EL (cell line): ENCODE measurements around the gene PLEKHO2.

Experiments
- DNase-seq: peaks from one replicate; pipeline ENCODE4 v3.0.0-alpha.2; 2016

Gene PLEKHO2

GRCh38 chr15:64857421-64857820, 15.7 kb downstream of the PLEKHO2 start:
- peak; percentile 83 for DNase-seq

- no peak for DNase-seq
These were observed 16.4 kb downstream of the PLEKHO2 start for GRCh38 chr15:64858021-64858575.

- no peak for DNase-seq
These were observed 17.5 kb downstream of the PLEKHO2 start for GRCh38 chr15:64859226-64859625.

GRCh38 chr15:64861331-64861730, 19.6 kb downstream of the PLEKHO2 start:
- DNase-seq, result no peak

- DNase-seq, result no peak
These were observed 20.2 kb downstream of the PLEKHO2 start for GRCh38 chr15:64861960-64862359.

- DNase-seq, result no peak
These were observed 20.7 kb downstream of the PLEKHO2 start for GRCh38 chr15:64862408-64862807.

- no peak for DNase-seq
These were observed 22.4 kb downstream of the PLEKHO2 start for GRCh38 chr15:64864068-64864467.

- no peak for DNase-seq
These were observed 23.6 kb downstream of the PLEKHO2 start for GRCh38 chr15:64865126-64865997.

GRCh38 chr15:64865998-64866520, 24.3 kb downstream of the PLEKHO2 start:
- DNase-seq, result peak; percentile 99

GRCh38 chr15:64869501-64869900, 27.8 kb downstream of the PLEKHO2 start:
- no peak for DNase-seq

GRCh38 chr15:64870353-64870752, 28.6 kb downstream of the PLEKHO2 start:
- DNase-seq, result no peak

- DNase-seq, result no peak
These were observed 34.0 kb downstream of the PLEKHO2 start for GRCh38 chr15:64875641-64876223.

GRCh38 chr15:64877435-64877834, 35.7 kb downstream of the PLEKHO2 start:
- peak; percentile 44 for DNase-seq

- DNase-seq, result no peak
These were observed 37.0 kb downstream of the PLEKHO2 start for GRCh38 chr15:64878705-64879104.

GRCh38 chr15:64883100-64883581, 41.4 kb downstream of the PLEKHO2 start:
- peak; percentile 47 for DNase-seq

GRCh38 chr15:64883997-64884511, 42.3 kb downstream of the PLEKHO2 start:
- DNase-seq, result peak; percentile 95

GRCh38 chr15:64884679-64885078, 43.0 kb downstream of the PLEKHO2 start:
- DNase-seq, result no peak

GRCh38 chr15:64888336-64888735, 46.6 kb downstream of the PLEKHO2 start:
- DNase-seq, result no peak

GRCh38 chr15:64891561-64891960, 49.8 kb downstream of the PLEKHO2 start:
- no peak for DNase-seq

- DNase-seq, result no peak
These were observed 51.2 kb downstream of the PLEKHO2 start for GRCh38 chr15:64892847-64893403.

- peak; percentile 93 for DNase-seq
These were observed 52.0 kb downstream of the PLEKHO2 start for GRCh38 chr15:64893481-64894394.
